ENCODE data around the gene HEBP1.

HEBP1 gene

DNA sequence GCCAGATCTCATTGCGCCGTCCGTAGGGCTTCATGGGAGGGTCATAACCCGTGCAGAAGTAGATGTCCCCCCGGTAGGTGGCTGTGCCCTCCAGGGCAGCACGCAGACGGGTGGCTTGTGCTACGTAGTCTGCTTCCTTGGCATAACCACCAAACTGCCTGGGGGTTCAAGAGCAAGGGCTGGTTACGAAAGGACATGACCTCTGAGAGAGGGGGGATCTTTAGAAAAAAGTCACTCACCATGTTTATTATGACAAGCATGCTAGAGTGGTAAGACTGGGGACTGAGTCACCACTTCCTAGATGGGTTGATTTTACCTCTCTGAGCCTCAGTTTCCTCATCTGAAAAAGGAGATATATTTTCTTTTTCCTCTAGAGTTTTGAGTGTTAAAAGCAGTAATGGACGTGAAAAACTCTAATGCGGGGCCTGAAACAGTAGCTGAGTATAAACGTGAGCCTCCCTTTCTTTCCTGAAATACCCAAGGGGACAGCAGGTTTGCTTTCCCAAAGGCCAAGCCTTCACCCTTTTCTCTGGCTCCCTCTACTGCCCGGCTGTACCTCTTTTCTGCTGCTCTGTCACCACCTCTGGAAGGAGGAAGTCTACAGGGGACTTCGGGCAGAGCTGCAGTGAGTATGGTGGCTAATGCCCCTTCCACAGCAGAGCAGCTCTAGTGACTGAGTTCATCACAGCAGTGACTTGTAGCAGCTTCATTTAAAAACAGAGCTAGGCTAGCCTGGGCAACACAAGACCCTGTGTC lies 24.6 kb downstream of the HEBP1 start:
- TF ChIP-seq, protein P1, sequence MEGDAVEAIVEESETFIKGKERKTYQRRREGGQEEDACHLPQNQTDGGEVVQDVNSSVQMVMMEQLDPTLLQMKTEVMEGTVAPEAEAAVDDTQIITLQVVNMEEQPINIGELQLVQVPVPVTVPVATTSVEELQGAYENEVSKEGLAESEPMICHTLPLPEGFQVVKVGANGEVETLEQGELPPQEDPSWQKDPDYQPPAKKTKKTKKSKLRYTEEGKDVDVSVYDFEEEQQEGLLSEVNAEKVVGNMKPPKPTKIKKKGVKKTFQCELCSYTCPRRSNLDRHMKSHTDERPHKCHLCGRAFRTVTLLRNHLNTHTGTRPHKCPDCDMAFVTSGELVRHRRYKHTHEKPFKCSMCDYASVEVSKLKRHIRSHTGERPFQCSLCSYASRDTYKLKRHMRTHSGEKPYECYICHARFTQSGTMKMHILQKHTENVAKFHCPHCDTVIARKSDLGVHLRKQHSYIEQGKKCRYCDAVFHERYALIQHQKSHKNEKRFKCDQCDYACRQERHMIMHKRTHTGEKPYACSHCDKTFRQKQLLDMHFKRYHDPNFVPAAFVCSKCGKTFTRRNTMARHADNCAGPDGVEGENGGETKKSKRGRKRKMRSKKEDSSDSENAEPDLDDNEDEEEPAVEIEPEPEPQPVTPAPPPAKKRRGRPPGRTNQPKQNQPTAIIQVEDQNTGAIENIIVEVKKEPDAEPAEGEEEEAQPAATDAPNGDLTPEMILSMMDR (IDR thresholded peaks at IDR 0.05; ENCODE audit: borderline replicate concordance, insufficient read depth, low read depth, low read length) = peak; percentile 42; the same call in 1 of the 2 replicates
- H3K4me3 ChIP-seq (ENCODE audit: low read depth, low read length) = no peak overlapping the region

DNA sequence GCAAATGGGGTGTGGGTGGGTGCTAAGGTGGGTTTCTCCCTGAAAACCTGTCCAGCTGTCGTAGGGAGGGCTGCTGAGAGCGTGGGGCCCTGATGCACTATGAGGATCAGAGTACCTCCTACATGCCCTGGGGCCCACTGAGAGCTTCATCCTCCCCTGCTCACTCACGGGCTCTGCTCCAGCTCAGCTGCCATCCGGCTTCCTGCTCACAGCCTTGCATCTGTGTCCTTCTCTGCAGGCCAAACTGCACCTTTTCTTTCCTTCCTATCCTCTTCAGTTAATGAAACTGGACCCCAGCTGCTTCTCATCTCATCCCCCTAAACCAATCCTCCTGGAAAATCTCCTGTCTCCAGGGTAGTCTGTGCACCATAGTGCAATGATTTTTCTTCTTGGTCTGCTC lies 25.9 kb downstream of the HEBP1 start:
- H3K4me3 ChIP-seq (ENCODE audit: low read depth, low read length) = no peak overlapping the region
- TF ChIP-seq, protein P1 (IDR thresholded peaks at IDR 0.05; ENCODE audit: borderline replicate concordance, insufficient read depth, low read depth, low read length) = no peak

DNA sequence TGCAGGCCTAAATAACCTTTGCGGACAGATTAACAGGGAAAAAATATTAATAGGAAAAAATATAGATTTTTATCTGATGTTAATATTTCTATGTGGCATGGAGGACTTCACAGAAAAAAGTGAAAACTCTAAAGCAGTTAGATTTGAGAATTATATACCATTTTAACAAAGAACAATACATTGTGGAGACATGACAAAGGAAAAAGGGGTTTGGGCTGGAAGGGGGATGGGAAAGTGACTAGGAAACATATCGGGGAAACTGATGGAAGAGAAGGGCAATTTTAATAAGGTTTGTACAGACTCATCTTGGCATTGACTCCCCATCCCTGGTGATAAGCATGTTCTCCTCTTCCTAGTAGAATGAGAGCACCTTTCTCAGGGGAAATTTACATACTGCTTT lies 27.0 kb downstream of the HEBP1 start:
- H3K4me3 ChIP-seq (ENCODE audit: low read depth, low read length) = no peak overlapping the region
- TF ChIP-seq, protein P1 (IDR thresholded peaks at IDR 0.05; ENCODE audit: borderline replicate concordance, insufficient read depth, low read depth, low read length) = no peak

DNA sequence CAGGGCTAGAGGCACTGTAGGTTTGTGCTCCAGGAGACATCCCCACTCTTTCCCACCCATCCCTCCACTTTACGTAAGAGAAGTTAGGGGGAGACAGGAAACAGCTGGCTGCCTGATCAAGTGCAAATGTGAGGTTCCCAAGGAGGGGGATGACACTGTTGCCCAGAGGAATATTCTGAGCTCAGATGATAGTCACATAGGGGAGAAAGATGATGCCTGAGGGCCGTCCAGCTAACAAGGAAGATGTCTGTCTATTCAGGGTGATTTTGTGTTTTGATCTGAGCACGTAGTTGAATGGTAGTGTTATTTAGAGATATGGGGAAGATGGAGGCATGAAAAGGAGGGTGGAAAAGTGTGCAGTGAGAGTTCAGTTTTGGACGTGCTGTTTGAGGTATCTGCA lies 34.2 kb downstream of the HEBP1 start:
- TF ChIP-seq, protein P1 (IDR thresholded peaks at IDR 0.05; ENCODE audit: borderline replicate concordance, insufficient read depth, low read depth, low read length) = no peak
- H3K4me3 ChIP-seq (ENCODE audit: low read depth, low read length) = no peak overlapping the region

DNA sequence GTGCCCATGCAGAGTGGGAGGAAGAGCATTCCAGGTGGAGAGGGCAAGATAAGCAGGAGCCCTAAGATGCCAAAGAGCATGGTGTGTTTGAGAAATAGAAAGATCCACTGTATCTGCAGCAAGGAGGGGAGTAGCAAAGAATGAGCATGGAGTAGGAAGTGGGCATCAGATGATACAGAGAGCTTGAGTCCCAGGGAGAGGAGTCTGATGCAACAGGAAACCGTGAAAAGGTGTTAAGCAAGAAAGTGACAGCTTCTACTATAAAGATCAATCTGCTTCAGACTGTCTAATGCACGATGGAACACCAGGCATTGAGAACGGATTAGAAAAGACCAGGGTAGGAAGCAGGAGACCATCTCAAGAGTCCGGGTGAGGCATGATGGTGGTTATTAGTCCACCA lies 35.8 kb downstream of the HEBP1 start:
- TF ChIP-seq, protein P1 (IDR thresholded peaks at IDR 0.05; ENCODE audit: borderline replicate concordance, insufficient read depth, low read depth, low read length) = no peak
- no peak overlapping the region for H3K4me3 ChIP-seq (ENCODE audit: low read depth, low read length)

DNA sequence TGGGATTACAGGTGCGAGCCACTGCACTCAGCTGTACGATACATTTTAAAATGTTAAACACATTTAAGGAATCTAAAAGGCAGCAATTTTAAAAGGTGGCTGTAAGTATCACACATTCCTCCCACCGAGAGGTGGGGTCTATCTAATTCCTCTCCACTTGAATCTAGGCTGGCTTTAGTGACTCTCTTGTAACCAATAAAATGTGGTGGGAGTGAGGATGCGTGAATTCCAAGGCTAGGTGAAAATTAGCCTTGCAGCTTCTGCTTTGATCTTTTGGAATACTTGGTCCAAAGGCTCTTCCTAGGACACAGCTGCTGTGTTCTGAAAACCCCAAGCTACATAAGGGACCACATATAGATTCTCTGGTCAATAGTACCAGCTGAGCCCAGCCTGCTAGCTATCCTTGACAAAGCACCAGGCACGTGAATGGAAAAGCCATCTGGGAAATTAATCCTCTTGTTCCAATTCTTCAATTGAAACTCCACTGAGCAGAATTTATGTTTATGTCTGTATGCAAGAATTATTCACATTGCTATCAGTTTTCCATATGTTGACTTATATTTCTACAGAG lies 39.3 kb downstream of the HEBP1 start:
- TF ChIP-seq, protein P1 (IDR thresholded peaks at IDR 0.05; ENCODE audit: borderline replicate concordance, insufficient read depth, low read depth, low read length) = no peak
- no peak overlapping the region for H3K4me3 ChIP-seq (ENCODE audit: low read depth, low read length)

DNA sequence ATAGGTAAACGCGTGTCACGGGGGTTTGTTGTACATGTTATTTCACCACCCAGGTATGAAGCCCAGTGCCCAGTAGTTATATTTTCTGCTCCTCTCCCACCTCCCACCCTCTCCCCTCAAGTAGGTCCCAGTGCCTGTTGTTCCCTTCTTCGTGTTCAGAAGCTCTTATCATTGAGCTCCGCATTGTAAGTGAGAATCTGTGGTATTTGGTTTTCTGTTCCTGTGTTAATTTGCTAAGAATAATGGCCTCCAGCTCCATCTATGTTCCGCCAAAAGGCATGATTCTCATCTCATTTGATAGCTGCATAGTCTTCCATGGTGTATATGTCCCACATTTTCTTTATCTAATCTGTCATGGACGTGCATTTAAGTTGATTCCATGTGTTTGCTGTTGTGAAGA lies 41.2 kb downstream of the HEBP1 start:
- TF ChIP-seq, protein P1 (IDR thresholded peaks at IDR 0.05; ENCODE audit: borderline replicate concordance, insufficient read depth, low read depth, low read length) = no peak
- no peak overlapping the region for H3K4me3 ChIP-seq (ENCODE audit: low read depth, low read length)
